OCI-LY1 (cell line): ENCODE measurements around the gene GJA1.

ENCODE experiments used
- H2AFZ ChIP-seq: fragments of 200-600 bp; sonication (generic), shearing (Covaris generic); 2 replicates; pipeline ENCODE4 v1.6.0; 2014; ENCODE audit warnings: antibody characterized with exemption, mild to moderate bottlenecking, low read length
- H3F3A ChIP-seq: fragments of 200-600 bp; sonication (generic), shearing (Covaris generic); 2 replicates; pipeline ENCODE4 v1.6.0; 2014; ENCODE audit warnings: mild to moderate bottlenecking, antibody characterized with exemption, low read length, moderate library complexity; ENCODE audit not compliant: insufficient read depth
- H3K27ac ChIP-seq: fragments of 200-600 bp; sonication (generic); 2 replicates; pipeline ENCODE4 v1.5.1; 2014; ENCODE audit warnings: low read length, mixed run types, mild to moderate bottlenecking, low read depth; ENCODE audit not compliant: poor library complexity, severe bottlenecking
- H3K27me3 ChIP-seq: fragments of 200-600 bp; sonication (generic); 2 replicates; pipeline ENCODE4 v1.6.0; 2014; ENCODE audit warnings: antibody characterized with exemption, mild to moderate bottlenecking, low read length, moderate library complexity; ENCODE audit not compliant: insufficient read depth
- H3K36me3 ChIP-seq: fragments of 200-600 bp; sonication (generic); 2 replicates; pipeline ENCODE4 v1.6.1; 2014; ENCODE audit warnings: mild to moderate bottlenecking, antibody characterized with exemption, low read length, moderate library complexity, mixed read lengths; ENCODE audit not compliant: insufficient read depth
- H3K4me1 ChIP-seq: fragments of 200-600 bp; sonication (generic); 2 replicates; pipeline ENCODE4 v1.5.1; 2014; ENCODE audit warnings: mild to moderate bottlenecking, low read length, moderate library complexity; ENCODE audit not compliant: insufficient read depth, severe bottlenecking
- H3K4me2 ChIP-seq: fragments of 200-600 bp; sonication (generic), shearing (Covaris generic); 2 replicates; pipeline ENCODE4 v1.6.1; 2014; ENCODE audit warnings: low read length
- H3K4me3 ChIP-seq: fragments of 200-600 bp; sonication (generic); 2 replicates; pipeline ENCODE4 v1.5.1; 2014; ENCODE audit warnings: low read length, low read depth, mild to moderate bottlenecking, mixed read lengths; ENCODE audit not compliant: poor library complexity, severe bottlenecking
- H3K79me2 ChIP-seq: fragments of 200-600 bp; shearing (Covaris generic); 2 replicates; pipeline ENCODE4 v1.6.1; 2016; ENCODE audit warnings: mixed run types, low read length, mixed read lengths; ENCODE audit not compliant: insufficient read depth
- H3K9ac ChIP-seq: fragments of 200-600 bp; sonication (generic), shearing (Covaris generic); 2 replicates; pipeline ENCODE4 v1.6.1; 2014; ENCODE audit warnings: mild to moderate bottlenecking, low read length, mixed read lengths
- H3K9me2 ChIP-seq: fragments of 200-600 bp; sonication (generic), shearing (Covaris generic); 2 replicates; pipeline ENCODE4 v1.6.1; 2014; ENCODE audit warnings: low read depth, mild to moderate bottlenecking, low read length, mixed read lengths
- H3K9me3 ChIP-seq: fragments of 200-600 bp; shearing (Covaris generic); 2 replicates; pipeline ENCODE4 v1.6.1; 2014; ENCODE audit warnings: low read length, mixed read lengths
- H4K20me1 ChIP-seq: fragments of 200-600 bp; sonication (generic), shearing (Covaris generic); 2 replicates; pipeline ENCODE4 v1.6.0; 2016; ENCODE audit warnings: mild to moderate bottlenecking, low read length; ENCODE audit not compliant: insufficient read depth
- EZH2 ChIP-seq: fragments of 200-600 bp; sonication (generic), shearing (Covaris generic); IDR thresholded peaks from 2 replicates; pipeline ENCODE4 v1.8.0; 2017; ENCODE audit warnings: borderline replicate concordance, mixed run types, mild to moderate bottlenecking, antibody characterized with exemption, low read length, moderate library complexity, mixed read lengths
- TF ChIP-seq, protein P1 (sequence below): fragments of 200-600 bp; sonication (generic), shearing (Covaris generic); IDR thresholded peaks from 2 replicates; pipeline ENCODE4 v1.5.1; 2017; ENCODE audit warnings: mild to moderate bottlenecking, antibody characterized with exemption, low read length, moderate library complexity, mixed read lengths

GJA1 gene

DNA sequence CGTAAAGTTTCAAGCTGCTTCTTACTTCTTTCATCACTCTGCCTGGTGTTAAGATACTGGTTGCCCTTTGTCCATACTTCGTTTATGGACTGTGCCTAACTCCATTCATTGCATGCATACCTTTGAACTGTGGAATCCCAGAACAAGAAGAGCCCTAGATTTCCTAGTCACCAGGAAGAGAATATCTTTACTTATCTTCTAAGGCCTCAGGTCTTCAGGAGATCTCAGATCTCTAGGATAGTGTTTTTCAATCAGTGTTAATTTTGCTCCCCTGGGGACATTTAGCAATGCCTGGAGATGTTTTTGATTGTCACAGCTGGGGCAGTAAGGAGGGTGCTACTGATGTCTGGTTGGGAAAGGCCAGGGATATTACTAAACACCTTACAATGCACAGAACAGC is 35.5 kb upstream of the GJA1 start:
- H3K79me2 ChIP-seq, result no peaks in the 10 kb centered on the region
- no peaks in the 10 kb centered on the region for H3K9me2 ChIP-seq
- no peak for TF ChIP-seq EZH2
- TF ChIP-seq, protein P1, sequence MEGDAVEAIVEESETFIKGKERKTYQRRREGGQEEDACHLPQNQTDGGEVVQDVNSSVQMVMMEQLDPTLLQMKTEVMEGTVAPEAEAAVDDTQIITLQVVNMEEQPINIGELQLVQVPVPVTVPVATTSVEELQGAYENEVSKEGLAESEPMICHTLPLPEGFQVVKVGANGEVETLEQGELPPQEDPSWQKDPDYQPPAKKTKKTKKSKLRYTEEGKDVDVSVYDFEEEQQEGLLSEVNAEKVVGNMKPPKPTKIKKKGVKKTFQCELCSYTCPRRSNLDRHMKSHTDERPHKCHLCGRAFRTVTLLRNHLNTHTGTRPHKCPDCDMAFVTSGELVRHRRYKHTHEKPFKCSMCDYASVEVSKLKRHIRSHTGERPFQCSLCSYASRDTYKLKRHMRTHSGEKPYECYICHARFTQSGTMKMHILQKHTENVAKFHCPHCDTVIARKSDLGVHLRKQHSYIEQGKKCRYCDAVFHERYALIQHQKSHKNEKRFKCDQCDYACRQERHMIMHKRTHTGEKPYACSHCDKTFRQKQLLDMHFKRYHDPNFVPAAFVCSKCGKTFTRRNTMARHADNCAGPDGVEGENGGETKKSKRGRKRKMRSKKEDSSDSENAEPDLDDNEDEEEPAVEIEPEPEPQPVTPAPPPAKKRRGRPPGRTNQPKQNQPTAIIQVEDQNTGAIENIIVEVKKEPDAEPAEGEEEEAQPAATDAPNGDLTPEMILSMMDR, result no peak
- no peak overlapping the region for H3K27ac ChIP-seq
- H3F3A ChIP-seq, result no peaks in the 10 kb centered on the region
- no peak overlapping the region for H3K4me3 ChIP-seq
- H3K4me1 ChIP-seq, result no peaks in the 10 kb centered on the region
- H3K4me2 ChIP-seq, result no peak overlapping the region
- no peak overlapping the region for H2AFZ ChIP-seq
- H3K27me3 ChIP-seq, result no peaks in the 10 kb centered on the region
- no peaks in the 10 kb centered on the region for H3K36me3 ChIP-seq
- no peaks in the 10 kb centered on the region for H4K20me1 ChIP-seq
- H3K9me3 ChIP-seq, result no peaks in the 10 kb centered on the region
- no peak overlapping the region for H3K9ac ChIP-seq

DNA sequence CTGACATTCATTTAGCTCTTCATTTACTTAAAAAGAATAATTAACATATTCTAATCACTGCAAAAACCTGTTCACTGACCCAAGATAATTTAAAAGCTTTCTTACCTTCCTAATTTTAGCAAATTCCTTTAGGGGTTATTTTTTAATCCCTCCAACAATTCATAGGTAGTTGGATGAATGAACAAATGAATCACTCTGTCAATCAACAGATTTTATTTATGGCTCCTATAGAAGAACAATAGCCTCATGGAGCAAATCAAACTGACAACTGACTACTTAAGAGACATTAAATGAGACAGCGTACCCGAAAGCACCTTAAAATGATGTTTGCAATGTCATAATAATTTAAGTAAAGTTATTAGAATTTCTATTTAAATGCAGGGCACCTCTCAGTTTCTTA is 31.5 kb upstream of the GJA1 start:
- TF ChIP-seq, protein P1, result no peak
- no peak for TF ChIP-seq EZH2
- Histone ChIP-seq H3K79me2 (no peaks in the 10 kb centered on the region), H3K27me3 (no peaks in the 10 kb centered on the region), H3K9me3 (no peaks in the 10 kb centered on the region), H3K9ac (no peak overlapping the region), H3K4me2 (no peak overlapping the region), H3K36me3 (no peaks in the 10 kb centered on the region), H4K20me1 (no peaks in the 10 kb centered on the region), H2AFZ (no peak overlapping the region), H3K4me3 (no peak overlapping the region), H3K9me2 (no peaks in the 10 kb centered on the region), H3F3A (no peaks in the 10 kb centered on the region), H3K4me1 (no peaks in the 10 kb centered on the region), H3K27ac (no peak overlapping the region)

DNA sequence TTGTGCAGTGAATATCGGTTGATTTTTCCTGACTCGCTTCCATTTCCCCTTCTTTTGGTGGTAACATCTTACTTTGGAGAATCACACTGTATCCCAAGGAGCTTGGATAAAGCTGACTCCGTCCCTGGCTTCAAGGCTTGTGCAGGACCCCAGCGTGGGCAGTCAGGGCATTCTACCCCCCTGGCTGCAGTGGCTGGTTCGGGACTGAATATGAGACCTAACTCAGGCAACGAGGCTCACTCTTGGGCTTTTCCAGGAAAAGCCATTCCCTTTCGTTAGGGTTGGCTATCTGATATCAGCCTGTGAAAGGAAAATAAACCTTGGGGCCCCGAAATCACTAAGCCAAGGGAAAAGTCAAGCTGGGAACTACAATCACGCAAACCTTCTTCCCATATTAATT is 30.1 kb upstream of the GJA1 start:
- Histone ChIP-seq H3K9ac (no peak overlapping the region), H3K27me3 (no peaks in the 10 kb centered on the region), H3K9me2 (no peaks in the 10 kb centered on the region), H3K27ac (no peak overlapping the region), H3K36me3 (no peaks in the 10 kb centered on the region), H3K9me3 (no peaks in the 10 kb centered on the region), H3K4me3 (no peak overlapping the region), H3K4me1 (no peaks in the 10 kb centered on the region), H3K4me2 (no peak overlapping the region), H2AFZ (no peak overlapping the region), H4K20me1 (no peaks in the 10 kb centered on the region), H3K79me2 (no peaks in the 10 kb centered on the region), H3F3A (no peaks in the 10 kb centered on the region)
- TF ChIP-seq, protein P1, result no peak
- TF ChIP-seq EZH2, result no peak
